Osteoblast (primary cell): ENCODE data around the gene CDKAL1. TPM values are rescaled to one million over a fixed set of nuclear protein-coding genes. Genes with fewer than 3 reads are reported as not detected.

Source experiments
- DNase-seq: peaks from one replicate; pipeline ENCODE4 v3.0.0; 2011; ENCODE audit warnings: low spot score, mixed read lengths; ENCODE audit not compliant: insufficient read length; ENCODE audit errors: missing footprints
- H2AFZ ChIP-seq: 2 replicates; pipeline ENCODE4 v1.6.0; 2011; ENCODE audit warnings: mild to moderate bottlenecking, low read length
- H3K27ac ChIP-seq: 2 replicates; pipeline ENCODE4 v1.5.1; 2011; ENCODE audit warnings: mild to moderate bottlenecking, low read depth, low read length, moderate library complexity
- H3K27me3 ChIP-seq: 2 replicates; pipeline ENCODE4 v1.6.0; 2012; ENCODE audit warnings: mild to moderate bottlenecking, control low read depth, inconsistent platforms, low read length, moderate library complexity; ENCODE audit not compliant: insufficient read depth
- H3K36me3 ChIP-seq: 2 replicates; pipeline ENCODE4 v1.5.1; 2011; ENCODE audit warnings: mild to moderate bottlenecking, low read length, control low read depth, moderate library complexity; ENCODE audit not compliant: insufficient read depth
- H3K4me1 ChIP-seq: 2 replicates; pipeline ENCODE4 v1.5.1; 2011; ENCODE audit warnings: mild to moderate bottlenecking, low read length, control low read depth, moderate library complexity; ENCODE audit not compliant: insufficient read depth
- H3K4me2 ChIP-seq: 2 replicates; pipeline ENCODE4 v1.6.0; 2011; ENCODE audit warnings: mild to moderate bottlenecking, low read length; ENCODE audit not compliant: insufficient read depth
- H3K4me3 ChIP-seq: fragments of 200-600 bp; sonication (generic); 3 replicates; pipeline ENCODE4 v1.5.1; 2012; ENCODE audit warnings: mild to moderate bottlenecking, low read length, inconsistent platforms; ENCODE audit not compliant: insufficient read depth
- H3K79me2 ChIP-seq: 2 replicates; pipeline ENCODE4 v1.6.0; 2012; ENCODE audit warnings: mild to moderate bottlenecking, low read length, control low read depth, inconsistent platforms; ENCODE audit not compliant: insufficient read depth
- H3K9me3 ChIP-seq: 2 replicates; pipeline ENCODE4 v1.5.1; 2011; ENCODE audit warnings: low read depth, low read length, control low read depth
- H4K20me1 ChIP-seq: 2 replicates; pipeline ENCODE4 v1.6.0; 2012; ENCODE audit warnings: mild to moderate bottlenecking, low read length, control low read depth; ENCODE audit not compliant: insufficient read depth
- total RNA-seq: library from RNA; depleted of rRNA; stranded (reverse); fragments of >200 nt; gene quantifications from 2 replicates; pipeline ENCODE4 v1.2.3, GENCODE V29; 2012
- TF ChIP-seq, protein P1 (sequence below): IDR thresholded peaks from 2 replicates; pipeline ENCODE4 v1.5.1; 2011; ENCODE audit warnings: mild to moderate bottlenecking, low read depth, low read length, moderate library complexity; ENCODE audit errors: extremely low read depth

The CDKAL1 gene
- total RNA-seq, 1 donor: 18.5 TPM

DNA sequence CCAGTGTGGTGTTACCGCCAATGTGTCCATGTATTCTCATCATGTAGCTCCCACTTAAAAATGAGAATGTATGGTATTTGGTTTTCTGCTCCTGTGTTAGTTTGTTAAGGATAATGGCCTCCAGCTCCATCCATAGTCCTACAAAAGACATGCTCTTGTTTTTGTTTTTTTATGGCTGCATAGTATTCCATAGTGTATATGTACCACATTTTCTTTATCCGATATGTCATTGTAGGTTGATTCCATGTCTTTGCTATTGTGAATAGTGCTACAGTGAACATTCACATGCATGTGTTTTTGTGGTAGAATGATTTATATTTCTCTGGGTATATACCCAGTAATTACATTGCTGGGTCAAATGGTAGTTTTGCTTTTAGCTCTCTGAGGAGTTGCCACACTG lies 207.2 kb downstream of the CDKAL1 start:
- H3K9me3 ChIP-seq: no peaks in the 10 kb centered on the region
- no peaks in the 10 kb centered on the region for H4K20me1 ChIP-seq
- H3K4me2 ChIP-seq: no peak overlapping the region
- H3K4me1 ChIP-seq: peaks cover 4% of the 10 kb centered on the region
- H3K27me3 ChIP-seq: no peaks in the 10 kb centered on the region
- TF ChIP-seq, protein P1, sequence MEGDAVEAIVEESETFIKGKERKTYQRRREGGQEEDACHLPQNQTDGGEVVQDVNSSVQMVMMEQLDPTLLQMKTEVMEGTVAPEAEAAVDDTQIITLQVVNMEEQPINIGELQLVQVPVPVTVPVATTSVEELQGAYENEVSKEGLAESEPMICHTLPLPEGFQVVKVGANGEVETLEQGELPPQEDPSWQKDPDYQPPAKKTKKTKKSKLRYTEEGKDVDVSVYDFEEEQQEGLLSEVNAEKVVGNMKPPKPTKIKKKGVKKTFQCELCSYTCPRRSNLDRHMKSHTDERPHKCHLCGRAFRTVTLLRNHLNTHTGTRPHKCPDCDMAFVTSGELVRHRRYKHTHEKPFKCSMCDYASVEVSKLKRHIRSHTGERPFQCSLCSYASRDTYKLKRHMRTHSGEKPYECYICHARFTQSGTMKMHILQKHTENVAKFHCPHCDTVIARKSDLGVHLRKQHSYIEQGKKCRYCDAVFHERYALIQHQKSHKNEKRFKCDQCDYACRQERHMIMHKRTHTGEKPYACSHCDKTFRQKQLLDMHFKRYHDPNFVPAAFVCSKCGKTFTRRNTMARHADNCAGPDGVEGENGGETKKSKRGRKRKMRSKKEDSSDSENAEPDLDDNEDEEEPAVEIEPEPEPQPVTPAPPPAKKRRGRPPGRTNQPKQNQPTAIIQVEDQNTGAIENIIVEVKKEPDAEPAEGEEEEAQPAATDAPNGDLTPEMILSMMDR: no peak
- no peak overlapping the region for H3K27ac ChIP-seq
- no peak for DNase-seq
- no peaks in the 10 kb centered on the region for H3K79me2 ChIP-seq
- H3K36me3 ChIP-seq: no peaks in the 10 kb centered on the region
- H2AFZ ChIP-seq: no peak overlapping the region
- no peak overlapping the region for H3K4me3 ChIP-seq

DNA sequence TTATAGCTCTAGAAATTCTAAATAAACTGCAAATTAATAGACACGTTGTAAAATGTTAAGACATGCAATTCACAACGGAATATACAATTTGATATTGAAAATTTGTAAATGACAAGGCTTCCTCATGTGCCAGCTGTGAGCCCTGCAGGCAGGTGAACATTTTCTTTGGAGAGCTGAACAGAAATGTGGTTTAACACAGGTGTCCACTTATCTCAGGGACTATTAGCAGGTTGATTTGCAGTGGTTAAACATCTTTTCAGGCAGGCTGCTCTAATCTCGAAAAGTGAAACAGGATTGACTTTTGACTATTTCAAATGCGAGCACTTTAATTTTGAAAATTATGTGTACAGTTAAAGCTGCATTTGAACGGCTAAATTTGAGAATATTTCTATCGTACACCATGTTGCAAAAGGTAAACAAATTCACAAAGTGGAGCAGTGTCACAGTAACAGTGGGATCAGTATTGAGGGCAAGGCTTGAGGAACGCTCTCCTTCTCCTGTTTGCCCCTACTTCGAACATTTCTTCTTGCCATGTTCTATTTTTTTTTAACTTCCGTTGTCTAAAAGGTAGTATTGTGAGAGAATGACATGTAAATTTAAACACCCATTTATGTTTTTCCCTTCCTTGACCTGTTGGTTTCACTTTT lies 210.8 kb downstream of the CDKAL1 start:
- Histone ChIP-seq H3K9me3 (no peaks in the 10 kb centered on the region), H3K4me3 (no peak overlapping the region), H3K4me1 (peaks cover 6% of the 10 kb centered on the region), H3K36me3 (no peaks in the 10 kb centered on the region), H3K79me2 (no peaks in the 10 kb centered on the region), H3K27me3 (no peaks in the 10 kb centered on the region), H2AFZ (no peak overlapping the region), H4K20me1 (no peaks in the 10 kb centered on the region), H3K27ac (no peak overlapping the region), H3K4me2 (no peak overlapping the region)
- TF ChIP-seq, protein P1: no peak
- no peak for DNase-seq

DNA sequence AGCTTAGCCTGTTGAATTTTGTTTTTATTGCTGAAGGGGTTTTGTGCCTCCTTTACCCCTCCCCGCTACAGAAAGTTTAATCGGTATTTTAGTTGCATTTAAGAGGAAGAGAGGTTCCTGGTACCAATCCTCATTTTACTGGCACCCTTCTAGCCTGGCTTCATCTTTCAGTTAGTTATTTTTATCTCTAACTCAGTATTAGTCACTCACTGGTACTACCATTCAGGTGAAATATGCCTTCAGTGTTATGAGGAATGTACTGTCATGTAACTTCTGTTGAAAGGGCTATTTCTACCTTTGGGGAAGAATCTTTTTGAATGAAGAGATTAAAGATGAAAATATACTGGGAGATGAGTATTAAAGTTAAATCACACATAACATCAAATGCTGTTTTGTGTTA lies 211.8 kb downstream of the CDKAL1 start:
- Histone ChIP-seq H3K36me3 (no peaks in the 10 kb centered on the region), H2AFZ (no peak overlapping the region), H3K4me2 (no peak overlapping the region), H3K4me3 (no peak overlapping the region), H3K27me3 (no peaks in the 10 kb centered on the region), H3K79me2 (no peaks in the 10 kb centered on the region), H3K4me1 (peaks cover 14% of the 10 kb centered on the region), H3K9me3 (no peaks in the 10 kb centered on the region), H3K27ac (no peak overlapping the region), H4K20me1 (no peaks in the 10 kb centered on the region)
- TF ChIP-seq, protein P1: no peak
- no peak for DNase-seq

DNA sequence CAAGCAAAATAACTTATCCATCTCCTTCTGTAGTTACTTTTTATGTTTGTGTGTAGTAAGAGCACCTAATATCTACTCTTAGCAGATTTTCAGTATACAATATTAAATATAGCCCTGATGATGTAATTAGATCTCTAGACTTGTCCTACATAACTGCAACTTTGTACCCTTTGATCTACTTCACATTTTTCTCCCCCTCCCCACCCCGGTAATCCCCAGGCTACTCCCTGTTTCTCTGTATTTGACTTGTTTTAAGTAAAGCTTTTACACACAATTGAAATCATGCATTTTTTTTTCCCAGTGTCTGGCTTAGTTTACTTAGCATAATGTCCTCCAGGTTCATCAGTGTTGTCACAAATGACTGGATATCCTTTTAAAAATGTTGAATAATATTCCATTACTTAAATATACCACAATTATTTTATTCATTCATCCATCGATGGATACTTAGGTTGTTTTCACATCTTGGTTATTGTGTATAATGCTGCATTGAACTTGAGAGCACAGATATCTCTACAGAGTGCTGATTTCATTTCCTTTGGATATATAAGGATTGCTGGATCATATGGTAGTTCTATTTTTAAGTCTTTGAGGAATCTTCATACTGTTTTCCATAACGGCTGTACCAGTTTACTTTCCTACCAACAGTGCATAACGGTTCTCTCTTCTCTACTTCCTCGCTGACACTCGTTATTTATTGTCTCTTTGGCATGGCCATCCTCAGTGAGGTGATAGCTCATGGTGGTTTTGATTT lies 212.7 kb downstream of the CDKAL1 start:
- no peaks in the 10 kb centered on the region for H3K9me3 ChIP-seq
- peaks cover 19% of the 10 kb centered on the region for H3K4me1 ChIP-seq
- H4K20me1 ChIP-seq: no peaks in the 10 kb centered on the region
- H3K36me3 ChIP-seq: no peaks in the 10 kb centered on the region
- H3K4me3 ChIP-seq: no peak overlapping the region
- H3K27me3 ChIP-seq: no peaks in the 10 kb centered on the region
- TF ChIP-seq, protein P1: no peak
- no peak overlapping the region for H3K4me2 ChIP-seq
- H3K79me2 ChIP-seq: no peaks in the 10 kb centered on the region
- no peak overlapping the region for H3K27ac ChIP-seq
- DNase-seq: no peak
- no peak overlapping the region for H2AFZ ChIP-seq
